HepG2 (cell line): Measurements from ENCODE around the gene GRAMD4. TPM values are rescaled to one million over a fixed set of nuclear protein-coding genes. Genes with fewer than 3 reads are reported as not detected.

Experiments used
- ATAC-seq: fragments of 200-7000 bp; cut with Tn5 transposase; 3 replicates; pipeline ENCODE4 v1.9.1; 2020; ENCODE audit warnings: mild to moderate bottlenecking, moderate library complexity
- BruUV-seq: library from RNA; stranded (reverse); fragments of 400-500 nt; replicated peaks from 2 replicates; lab custom pipeline; 2021; lab: Mats Ljungman, UMichigan
- CTCF ChIA-PET: fragments of 300-600 bp; formaldehyde crosslinking; extraction: SDS; loops from one replicate; lab custom pipeline; 2021; ENCODE audit warnings: low total read pairs, inconsistent platforms, low intra/inter-chr PET ratio; lab: Yijun Ruan, JAX
- POLR2A ChIA-PET: fragments of 350-600 bp; sonication (Branson Sonifier 250); formaldehyde crosslinking; loops from one replicate; lab custom pipeline; 2020; ENCODE audit warnings: antibody characterized with exemption, inconsistent platforms; lab: Yijun Ruan, JAX
- DNase-seq: peaks from one replicate; pipeline ENCODE4 v3.0.0-alpha.2; 2015; ENCODE audit warnings: low spot score
- FAIRE-seq: peaks from 3 replicates; lab custom pipeline; 2011; peaks lifted over from hg19 to GRCh38; lab: Jason Lieb, UNC
- H2AFZ ChIP-seq: one replicate; pipeline ENCODE4 v1.6.1; 2011; ENCODE audit warnings: low read length, inconsistent platforms
- H3K27ac ChIP-seq: fragments of 300-600 bp; 3 replicates; pipeline ENCODE4 v1.8.0; 2011; ENCODE audit warnings: mixed run types, mild to moderate bottlenecking, mixed read lengths, low read length, inconsistent platforms; ENCODE audit not compliant: insufficient read depth; ENCODE audit errors: extremely low read length
- H3K27me3 ChIP-seq, 2 experiments: fragments of 200-600 bp in 1 of 2; 2 replicates in 1 of 2; 3 replicates in 1 of 2; pipeline versions ENCODE4 v1.6.0 to v1.8.0; 2011; ENCODE audit warnings: low read length in 2 of 2, mild to moderate bottlenecking in 2 of 2, moderate library complexity in 2 of 2, inconsistent platforms in 1 of 2; ENCODE audit not compliant: insufficient read depth in 2 of 2, control insufficient read depth in 1 of 2
- H3K36me3 ChIP-seq, 2 experiments: fragments of 200-600 bp in 1 of 2; replicated peaks in 1 of 2; 2 replicates in 1 of 2; 3 replicates in 1 of 2; pipeline versions ENCODE4 v1.5.1 to v1.8.0; 2011; ENCODE audit warnings: low read length in 2 of 2, inconsistent platforms in 1 of 2; ENCODE audit not compliant: insufficient read depth in 2 of 2, control insufficient read depth in 1 of 2
- H3K4me1 ChIP-seq: 2 replicates; pipeline ENCODE4 v1.5.1; 2012; ENCODE audit warnings: low read length, inconsistent platforms; ENCODE audit not compliant: insufficient read depth
- H3K4me2 ChIP-seq: 2 replicates; pipeline ENCODE4 v1.6.0; 2011; ENCODE audit warnings: low read depth, low read length, inconsistent platforms
- H3K4me3 ChIP-seq, 3 experiments: fragments of 200-600 bp in 1 of 3; sonication (generic), shearing (Covaris generic) in 1 of 3; replicated peaks in 1 of 3; 2 replicates each; pipeline ENCODE4 v1.5.1; 2011 to 2016; ENCODE audit warnings: low read length in 3 of 3, inconsistent platforms in 2 of 3, low read depth in 2 of 3, mild to moderate bottlenecking in 2 of 3, control low read depth in 1 of 3, mixed read lengths in 1 of 3; ENCODE audit not compliant: insufficient read depth in 1 of 3
- H3K79me2 ChIP-seq: one replicate; pipeline ENCODE4 v1.6.1; 2011; ENCODE audit warnings: low read length, inconsistent platforms; ENCODE audit not compliant: insufficient read depth
- H3K9ac ChIP-seq: 2 replicates; pipeline ENCODE4 v1.6.0; 2011; ENCODE audit warnings: mild to moderate bottlenecking, low read depth, low read length, inconsistent platforms; ENCODE audit not compliant: insufficient read depth
- H3K9me3 ChIP-seq: 2 replicates; pipeline ENCODE4 v1.5.1; 2012; ENCODE audit warnings: mild to moderate bottlenecking, low read length
- H4K20me1 ChIP-seq: 2 replicates; pipeline ENCODE4 v1.6.0; 2011; ENCODE audit warnings: inconsistent platforms, mild to moderate bottlenecking, low read length, moderate library complexity; ENCODE audit not compliant: insufficient read depth
- ETV5 ChIP-seq: IDR thresholded peaks from 2 replicates; pipeline ENCODE4 v1.6.1; 2018; ENCODE audit warnings: missing biosample characterization, missing genetic modification reagents, inconsistent platforms, borderline replicate concordance
- GTF2F1 ChIP-seq: fragments of 150-350 bp; IDR thresholded peaks from 2 replicates; pipeline ENCODE4 v1.6.1; 2014; ENCODE audit warnings: low read length
- HDAC2 ChIP-seq: sonication (generic); formaldehyde crosslinking; IDR thresholded peaks from 2 replicates; pipeline ENCODE4 v1.4.0; 2020; ENCODE audit warnings: missing genetic modification reagents
- LCORL ChIP-seq, 2 experiments: fragments of 450-650 bp in 1 of 2; sonication (generic) in 1 of 2; formaldehyde crosslinking in 1 of 2; IDR thresholded peaks; 2 replicates each; pipeline versions ENCODE4 v1.5.0 to v1.6.1; 2017 to 2020; ENCODE audit warnings: antibody characterized with exemption in 1 of 2, missing genetic modification reagents in 1 of 2
- SMARCE1 ChIP-seq: fragments of 450-650 bp; IDR thresholded peaks from 2 replicates; pipeline ENCODE4 v1.6.1; 2017; ENCODE audit warnings: borderline replicate concordance
- SNAI1 ChIP-seq: sonication (generic); formaldehyde crosslinking; IDR thresholded peaks from 2 replicates; pipeline ENCODE4 v1.5.0; 2020; ENCODE audit warnings: mild to moderate bottlenecking, missing genetic modification reagents, borderline replicate concordance
- TAF15 ChIP-seq: fragments of 200-400 bp; formaldehyde crosslinking; IDR thresholded peaks from one replicate; pipeline ENCODE4 v1.6.1; 2018; ENCODE audit warnings: mild to moderate bottlenecking, low read depth, low read length; ENCODE audit not compliant: poor library complexity, severe bottlenecking
- TCF7L2 ChIP-seq: IDR thresholded peaks from 2 replicates; pipeline ENCODE4 v1.6.1; 2011; ENCODE audit warnings: mild to moderate bottlenecking, low read depth, low read length, moderate library complexity
- TMF1 ChIP-seq: sonication (generic); formaldehyde crosslinking; IDR thresholded peaks from 2 replicates; pipeline ENCODE4 v1.8.1; 2022; ENCODE audit warnings: low read depth, missing genetic modification reagents
- ZNF30 ChIP-seq: sonication (generic); formaldehyde crosslinking; IDR thresholded peaks from 2 replicates; pipeline ENCODE4 v1.5.0; 2020; ENCODE audit warnings: mild to moderate bottlenecking, missing genetic modification reagents
- ZNF605 ChIP-seq: sonication (generic); formaldehyde crosslinking; IDR thresholded peaks from 2 replicates; pipeline ENCODE4 v1.8.0; 2022; ENCODE audit warnings: mild to moderate bottlenecking, missing genetic modification reagents
- ZNF777 ChIP-seq: sonication (generic); formaldehyde crosslinking; IDR thresholded peaks from 2 replicates; pipeline ENCODE4 v1.4.0; 2020; ENCODE audit warnings: missing genetic modification reagents
- WGBS: methylation state at CpG from one replicate; pipeline ENCODE4 v1.1.6; 2017; ENCODE audit warnings: low lambda C conversion rate; 5-methylcytosine and 5-hydroxymethylcytosine counted together
- in situ Hi-C: cut with HindIII; loops from 2 replicates; pipeline ENCODE4 v1.10.0; 2017; ENCODE audit warnings: low pct_unique_long_range_greater_than_20kb; ENCODE audit not compliant: extremely low pct_ligation_motif_present
- intact Hi-C: fragments of 100-400 bp; cut with micrococcal nuclease; formaldehyde crosslinking; loops from one replicate; pipeline ENCODE4 v1.10.0; 2022; ENCODE audit not compliant: unreplicated experiment
- polyA plus RNA-seq, 8 experiments: library from polyadenylated mRNA; depleted of rRNA in 3 of 8; stranded (reverse) in 7 of 8; unstranded in 1 of 8; fragments of >200 nt; fragmentation: Illumina TruSeq in 4 of 8; extraction: Trizol in 4 of 8; gene quantifications; 2 replicates each; pipeline versions ENCODE4 v1.2.1 to v1.2.3, GENCODE V29; 2011 to 2016; ENCODE audit warnings: low read depth in 4 of 8, missing spikeins in 1 of 8, mixed read lengths in 1 of 8; ENCODE audit not compliant: insufficient read depth in 1 of 8
- total RNA-seq, 5 experiments: library from RNA; depleted of rRNA; stranded (reverse); fragments of >200 nt; fragmentation: Illumina TruSeq; extraction: Trizol; gene quantifications; 2 replicates each; pipeline ENCODE4 v1.2.3, GENCODE V29; 2016; ENCODE audit warnings: low read depth in 1 of 5

Gene GRAMD4
- total and polyA plus RNA-seq, 2 of the 13 experiments (the other 11 are each of a cell fraction or from before 2014, with no cell fraction given), result 15.2 to 15.7 TPM

- TF ChIP-seq TCF7L2 (no peak), SMARCE1 (no peak), HDAC2 (CRISPR knock-in tag) (no peak), TAF15 (no peak), LCORL (IDR thresholded peaks at IDR 0.05) (no peak), LCORL (CRISPR knock-in tag; IDR thresholded peaks at IDR 0.05) (no peak)
Observed at GRCh38 chr22:46675938-46676337, 55.8 kb downstream of the GRAMD4 start (continued).

- H3K27ac ChIP-seq, result no peak overlapping the region
- no peak for FAIRE-seq
- ChIA-PET CTCF (no interaction called here), POLR2A (no interaction called here)
- no peaks in the 10 kb centered on the region for H3K79me2 ChIP-seq
- no peak for TF ChIP-seq ZNF777 (CRISPR knock-in tag)
- no peak for TF ChIP-seq ETV5
- TF ChIP-seq GTF2F1, result no peak
- TF ChIP-seq ZNF605, result no peak
- no peak for TF ChIP-seq TMF1 (CRISPR knock-in tag)
- TF ChIP-seq SNAI1, result no peak
- TF ChIP-seq ZNF30, result no peak
- H4K20me1 ChIP-seq, result no peaks in the 10 kb centered on the region
- intact Hi-C loops, result no loop called here
- no peaks in the 10 kb centered on the region for H3K9me3 ChIP-seq
- no peak overlapping the region for H3K4me2 ChIP-seq
- ATAC-seq, result no peak
- in situ Hi-C loops, result no loop called here
- H3K36me3 ChIP-seq, result peaks cover 1 to 2% of the 10 kb centered on the region in 2 experiments; a peak in 2 of 5 replicates
- H3K4me1 ChIP-seq, result no peaks in the 10 kb centered on the region
- no peaks in the 10 kb centered on the region for H3K27me3 ChIP-seq
- no TSS peak for BruUV-seq
- no peak overlapping the region for H2AFZ ChIP-seq
- H3K4me3 ChIP-seq, result no peak overlapping the region
- WGBS, result 73% methylated on average over 5 of the region's 15 CpGs
- no peak overlapping the region for H3K9ac ChIP-seq
- no peak for DNase-seq
Observed at GRCh38 chr22:46676479-46676878, 56.3 kb downstream of the GRAMD4 start.
